K562 (cell line): Measurements from ENCODE around the gene LIPJ. TPM values are rescaled to one million over a fixed set of nuclear protein-coding genes. Genes with fewer than 3 reads are reported as not detected.

Experiments used
- E4F1 ChIP-seq: fragments of 250-450 bp; sonication (Bioruptor Pico); IDR thresholded peaks from 2 replicates; pipeline ENCODE4 v1.5.0; 2021; ENCODE audit warnings: mild to moderate bottlenecking, borderline replicate concordance
- HES1 ChIP-seq: fragments of 450-650 bp; IDR thresholded peaks from 2 replicates; pipeline ENCODE4 v1.6.1; 2016; ENCODE audit warnings: low read depth, mild to moderate bottlenecking, moderate library complexity
- HLTF ChIP-seq: fragments of 450-650 bp; IDR thresholded peaks from 2 replicates; pipeline ENCODE4 v1.6.1; 2016
- MGA ChIP-seq: fragments of 450-650 bp; IDR thresholded peaks from 2 replicates; pipeline ENCODE4 v1.6.1; 2016; ENCODE audit warnings: mild to moderate bottlenecking, moderate library complexity
- PHF8 ChIP-seq: fragments of 200-600 bp; sonication (generic); IDR thresholded peaks from 2 replicates; pipeline ENCODE4 v1.6.1; 2012; ENCODE audit warnings: mixed run types, mild to moderate bottlenecking, inconsistent platforms, low read length, moderate library complexity, borderline replicate concordance
- USF1 ChIP-seq: sonication (generic); formaldehyde crosslinking; IDR thresholded peaks from 2 replicates; pipeline ENCODE4 v1.9.0; 2022; ENCODE audit warnings: mild to moderate bottlenecking, missing genetic modification reagents
- ZFX ChIP-seq: sonication (generic); formaldehyde crosslinking; IDR thresholded peaks from 2 replicates; pipeline ENCODE4 v1.8.0; 2022; ENCODE audit warnings: mild to moderate bottlenecking, missing genetic modification reagents, moderate library complexity
- ZNF280B ChIP-seq: fragments of 250-450 bp; sonication (Bioruptor Pico); IDR thresholded peaks from 2 replicates; pipeline ENCODE4 v1.5.1; 2021; ENCODE audit warnings: mild to moderate bottlenecking
- polyA plus RNA-seq, 8 experiments: library from polyadenylated mRNA; depleted of rRNA in 4 of 8; stranded (reverse) in 5 of 8; unstranded in 3 of 8; fragments of >200 nt; fragmentation: Nextera tagmentation in 2 of 8; fragmentation: Illumina TruSeq in 1 of 8; extraction: Ambion mirVana in 2 of 8; extraction: Trizol in 1 of 8; gene quantifications; 2 replicates each; pipeline versions ENCODE4 v1.2.1 to v1.2.3, GENCODE V29; 2011 to 2014; ENCODE audit warnings: inconsistent platforms in 1 of 8, missing spikeins in 1 of 8
- total RNA-seq, 7 experiments: library from RNA; depleted of rRNA in 6 of 7; stranded (reverse); fragments of >200 nt in 6 of 7; fragmentation: Illumina TruSeq in 2 of 7; extraction: Trizol in 2 of 7; gene quantifications; 2 replicates each; pipeline versions ENCODE4 v1.2.1 to v1.2.3, GENCODE V29; 2011 to 2021; ENCODE audit warnings: low replicate concordance in 1 of 7

LIPJ gene
- total and polyA plus RNA-seq, 9 of the 15 experiments (the other 6 are each of a cell fraction or from before 2014, with no cell fraction given), result not detected

- TF ChIP-seq HES1, result no peak
- TF ChIP-seq ZNF280B, result no peak
- peak; percentile 64 for TF ChIP-seq MGA
- peak; percentile 42; the same call in 1 of the 2 replicates for TF ChIP-seq PHF8
- TF ChIP-seq HLTF, result no peak
- peak; percentile 49 for TF ChIP-seq ZFX (CRISPR knock-in tag)
- TF ChIP-seq USF1 (CRISPR knock-in tag), result peak; percentile 52; the same call in 1 of the 2 replicates
- no peak for TF ChIP-seq E4F1
Observed at GRCh38 chr10:88582806-88583583, 3.6 kb upstream of the LIPJ start, which contains the start of gene RNLS (continued).
